Activated CD8-positive, alpha-beta memory T cell treated with anti-CD3 and anti-CD28 coated beads, Interleukin-2, amount 50 U/mL, for 24 hours (primary cell): ENCODE data around the gene CAMTA1.

Experiments
- DNase-seq: peaks from one replicate; pipeline ENCODE4 v3.0.0-alpha.2; 2020; ENCODE audit errors: extremely low read depth

CAMTA1 gene

DNA sequence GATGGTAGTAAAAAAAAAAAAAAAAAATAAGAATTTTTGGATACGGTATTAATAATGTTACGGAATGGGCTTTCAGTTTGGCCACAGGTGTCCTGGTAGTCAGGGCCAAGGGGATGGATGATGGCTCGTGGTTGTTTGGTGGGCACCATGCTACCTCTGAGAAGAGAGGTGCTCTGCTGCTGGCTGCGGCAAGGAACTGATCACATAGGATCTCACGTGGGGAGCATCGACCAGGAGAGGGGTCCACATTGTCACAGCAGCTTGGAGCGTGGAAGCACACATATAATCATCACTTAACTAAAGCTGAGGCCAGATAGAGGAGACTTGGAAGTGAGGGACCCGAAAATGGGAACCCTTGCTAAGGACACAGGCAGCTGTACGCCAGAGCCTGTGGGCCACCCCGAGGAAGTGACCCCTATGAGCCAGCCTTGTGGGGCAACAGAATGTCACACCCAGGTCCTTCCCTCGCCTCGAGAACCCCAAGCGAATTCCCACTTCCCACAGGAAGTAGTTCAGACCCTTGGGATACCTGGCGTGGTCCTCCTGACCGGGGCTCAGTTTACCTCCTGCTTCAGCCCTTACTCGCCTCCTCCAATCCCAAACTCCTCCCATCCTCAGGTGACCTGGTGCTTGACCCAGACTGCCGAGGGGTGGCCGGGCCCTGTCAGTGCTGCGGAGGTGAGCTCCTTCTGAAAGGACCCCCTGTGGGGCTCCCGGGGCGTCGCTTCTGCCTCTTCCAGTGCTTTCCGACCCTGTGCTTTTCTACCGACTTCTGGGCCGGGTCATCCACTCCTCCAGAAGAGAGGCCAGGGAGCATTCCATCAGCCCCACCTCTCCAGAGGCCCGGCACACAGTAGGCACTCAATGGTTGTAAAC lies 222.0 kb downstream of the CAMTA1 start:
- DNase-seq, result no peak

DNA sequence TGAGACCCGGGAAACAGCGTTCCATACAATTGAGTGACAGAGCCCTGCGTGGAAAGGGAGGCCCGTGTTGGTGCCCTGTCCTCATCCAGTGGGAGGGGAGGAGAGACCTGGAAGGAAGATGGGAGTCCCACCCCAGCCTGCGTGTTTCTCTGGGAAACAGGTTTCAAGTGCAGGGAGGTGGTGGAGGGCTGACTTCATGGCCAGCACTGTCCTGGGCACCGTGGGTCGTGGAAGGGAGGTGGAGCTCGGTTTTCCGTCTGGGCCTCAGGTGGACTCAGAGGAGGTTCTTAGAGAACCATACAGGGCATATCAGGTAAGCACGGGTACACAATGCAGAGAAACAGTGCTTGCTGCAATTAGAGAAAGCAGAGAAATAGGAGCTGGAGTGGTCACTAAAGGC lies 222.6 kb downstream of the CAMTA1 start:
- no peak for DNase-seq

DNA sequence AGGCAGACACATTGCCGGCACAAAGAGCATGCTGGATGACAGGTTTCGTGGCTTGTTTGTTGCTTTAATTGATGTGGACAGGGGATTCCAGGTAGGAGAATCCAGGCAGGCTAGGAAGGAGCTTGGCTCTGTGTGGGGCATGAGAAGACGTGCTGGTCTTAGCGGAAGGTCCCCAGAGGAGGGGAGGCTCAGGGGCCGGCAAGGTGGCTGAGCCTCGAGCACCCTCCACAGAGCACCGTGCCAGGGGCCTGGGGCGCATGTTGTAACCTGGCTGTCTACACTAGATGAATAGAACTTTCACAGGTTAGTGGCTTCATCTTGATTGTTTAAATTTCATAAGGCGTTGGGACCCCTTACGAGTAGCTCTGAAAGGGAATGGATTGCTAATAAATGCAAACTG lies 223.1 kb downstream of the CAMTA1 start:
- no peak for DNase-seq

- DNase-seq, result no peak
Measured at GRCh38 chr1:7008975-7009740, 223.9 kb downstream of the CAMTA1 start.

- no peak for DNase-seq
Measured at GRCh38 chr1:7009741-7010525, 224.7 kb downstream of the CAMTA1 start.

DNA sequence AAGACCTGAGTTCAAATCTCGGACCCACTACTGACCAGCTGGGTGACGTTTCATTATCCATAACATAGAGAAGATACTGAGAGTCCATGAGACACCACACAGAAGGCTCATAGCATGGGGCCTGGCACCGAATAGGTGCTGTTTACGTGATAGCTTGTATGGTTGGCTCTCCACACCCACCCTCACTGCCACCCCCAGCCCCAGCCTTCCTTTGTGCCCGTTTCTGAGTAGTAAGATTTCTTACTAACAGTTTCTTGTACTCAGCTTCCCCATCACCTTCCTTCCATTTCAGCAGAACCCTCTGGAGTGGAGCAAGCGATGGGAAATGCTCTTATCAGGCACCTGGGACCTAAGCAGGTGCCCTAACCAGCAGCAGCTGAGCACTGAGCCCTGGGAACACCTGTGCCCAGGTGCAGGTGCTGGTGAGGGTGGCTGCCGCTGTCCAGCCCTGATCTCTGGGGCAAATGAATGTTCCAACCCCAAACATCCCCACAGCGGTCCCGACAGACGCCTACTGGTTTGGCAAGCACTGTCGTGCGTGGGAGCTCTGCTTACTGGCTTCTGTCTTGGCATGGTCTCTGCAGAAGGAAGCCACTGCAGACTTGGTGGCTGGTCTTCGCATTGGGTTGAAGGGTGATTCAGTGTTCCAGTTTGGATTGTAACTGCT lies 225.4 kb downstream of the CAMTA1 start:
- DNase-seq, result no peak

DNA sequence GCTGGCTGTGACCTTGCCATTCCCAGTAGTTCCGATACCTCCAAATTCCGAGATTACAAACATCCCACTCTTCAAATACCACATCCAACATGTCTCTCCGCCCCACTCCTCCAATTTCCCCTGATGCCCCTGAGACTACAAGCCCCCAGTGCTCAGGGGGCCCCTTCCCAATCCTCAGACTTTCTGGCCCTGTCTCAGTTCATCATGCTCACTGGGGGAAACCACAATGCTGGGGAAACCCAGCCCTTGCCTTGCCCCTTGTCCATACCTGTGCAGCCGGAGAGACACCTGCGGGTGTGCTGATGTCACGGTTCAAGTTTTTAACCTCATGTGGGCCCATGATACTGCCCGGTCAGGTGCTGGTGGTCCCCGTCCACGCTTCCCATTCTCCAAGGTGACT lies 226.6 kb downstream of the CAMTA1 start:
- no peak for DNase-seq

DNA sequence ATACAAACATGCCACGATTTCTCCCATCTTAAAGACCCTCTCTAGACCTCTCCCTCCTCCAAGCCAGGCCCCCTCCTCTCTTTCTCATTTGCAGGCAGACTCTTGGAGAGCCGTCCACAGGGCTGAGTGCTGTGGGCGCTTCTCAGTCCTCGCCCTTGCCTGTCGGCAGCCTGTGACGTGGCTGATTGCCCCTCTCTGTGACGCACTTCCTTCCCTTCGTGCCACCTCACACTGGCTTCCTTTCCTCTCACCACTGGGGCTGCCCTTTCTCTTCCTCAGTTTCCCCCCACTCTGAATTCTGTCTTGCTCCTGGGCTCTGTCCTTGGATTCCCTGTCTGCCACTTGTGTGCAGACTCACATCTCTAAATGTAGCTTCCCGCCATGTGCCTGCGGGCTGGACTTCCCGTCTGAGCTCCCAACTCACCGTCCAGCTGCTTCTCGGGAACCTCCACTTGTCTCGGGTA lies 227.2 kb downstream of the CAMTA1 start:
- DNase-seq, result no peak

- no peak for DNase-seq
Measured at GRCh38 chr1:7013833-7014639, 228.8 kb downstream of the CAMTA1 start.

DNA sequence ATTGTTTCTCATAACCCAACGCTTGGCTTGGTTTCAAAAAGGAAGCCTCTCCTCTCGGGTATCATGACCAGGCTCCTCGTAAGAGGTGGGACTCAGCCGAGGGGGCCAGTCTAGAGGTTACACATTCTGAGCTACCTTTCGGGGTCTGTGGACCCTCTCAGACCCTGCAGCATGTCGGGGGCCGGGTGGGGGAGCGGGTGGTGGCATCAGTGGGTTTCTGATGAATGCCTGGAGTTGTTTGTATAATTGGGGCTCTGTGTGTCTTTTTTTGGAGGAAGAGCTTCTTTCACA lies 229.3 kb downstream of the CAMTA1 start:
- no peak for DNase-seq

DNA sequence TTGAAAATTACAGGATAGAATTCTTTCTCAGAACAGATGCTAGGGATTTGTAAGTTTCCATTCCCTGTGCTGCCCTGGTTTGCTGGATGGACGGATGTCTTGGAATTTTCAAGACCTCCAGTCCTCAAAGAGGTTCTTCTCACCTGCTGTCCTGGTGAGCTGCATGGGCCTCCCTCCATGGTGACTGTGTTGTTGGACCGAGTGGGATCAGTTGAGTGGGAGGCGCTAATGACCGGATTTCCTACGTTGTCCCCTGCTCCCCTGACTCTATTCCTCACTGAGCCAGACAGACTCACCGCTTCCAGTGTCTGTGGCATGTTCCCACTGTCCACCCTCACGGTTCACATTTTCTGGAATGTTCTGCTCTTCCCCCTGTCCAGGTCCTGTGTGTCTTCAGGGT lies 229.8 kb downstream of the CAMTA1 start:
- DNase-seq, result no peak

GRCh38 chr1:7018351-7018750 lies 233.1 kb downstream of the CAMTA1 start:
- no peak for DNase-seq

- DNase-seq, result no peak
Measured at GRCh38 chr1:7018826-7019225, 233.6 kb downstream of the CAMTA1 start.

DNA sequence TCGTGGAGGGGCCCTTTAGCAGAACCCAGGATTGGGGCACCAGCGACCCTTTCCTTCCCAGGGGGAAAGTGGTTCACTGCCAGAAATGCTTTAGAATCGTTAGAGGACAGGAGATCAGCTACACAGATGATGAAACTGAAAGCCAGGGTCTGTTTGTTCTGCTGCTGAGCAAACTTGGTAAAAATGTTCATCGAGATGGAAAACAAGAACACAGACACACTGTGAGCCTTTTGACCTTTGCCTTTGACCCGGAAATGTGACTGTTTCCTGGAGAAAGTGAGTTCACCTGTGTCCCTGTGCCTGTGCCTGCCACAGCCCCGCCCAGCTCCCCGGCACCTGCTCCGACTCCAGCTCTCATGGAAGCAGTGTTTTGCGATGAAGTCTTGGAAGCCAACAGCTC lies 234.3 kb downstream of the CAMTA1 start:
- no peak for DNase-seq

- DNase-seq, result no peak
Measured at GRCh38 chr1:7022058-7022457, 236.8 kb downstream of the CAMTA1 start.

GRCh38 chr1:7025013-7025412 lies 239.8 kb downstream of the CAMTA1 start:
- no peak for DNase-seq

- no peak for DNase-seq
Measured at GRCh38 chr1:7026169-7026568, 240.9 kb downstream of the CAMTA1 start.

GRCh38 chr1:7032992-7033391 lies 247.7 kb downstream of the CAMTA1 start:
- no peak for DNase-seq

- DNase-seq, result no peak
Measured at GRCh38 chr1:7036386-7036785, 251.1 kb downstream of the CAMTA1 start.

DNA sequence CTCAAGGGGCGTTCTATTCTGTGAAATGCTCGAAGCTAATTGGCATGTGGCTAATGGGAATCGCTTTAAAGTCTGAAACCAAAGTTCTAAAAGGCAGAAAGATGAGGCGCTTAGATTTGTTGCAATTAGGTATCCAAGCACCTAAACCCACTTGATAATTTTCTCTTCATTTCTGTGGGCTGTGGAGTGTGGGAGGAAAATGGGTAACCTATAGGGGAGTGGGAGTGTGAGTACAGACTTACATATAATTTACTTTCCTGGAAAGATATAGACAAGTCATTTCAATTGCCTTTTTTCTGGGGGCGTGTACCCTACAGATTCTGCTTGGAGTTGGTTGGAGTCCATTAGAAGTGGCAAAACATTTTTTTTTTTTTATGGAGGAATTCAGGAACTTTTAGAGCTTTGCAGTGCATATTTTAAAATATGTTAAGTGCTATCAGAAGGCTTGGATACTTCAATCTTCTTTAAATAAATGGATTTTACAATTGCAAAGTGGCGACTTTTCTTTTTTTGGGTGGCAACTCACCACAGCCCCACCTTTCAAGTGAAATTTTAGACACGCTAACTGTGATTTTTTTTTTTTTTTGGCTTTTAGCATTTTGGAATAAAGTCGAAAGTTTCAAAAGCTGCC lies 254.5 kb downstream of the CAMTA1 start:
- DNase-seq, result no peak
